Breast epithelium (tissue), 3 donors: ENCODE results near the gene OAS2.
"Not testable (repeated sequence)": the region's sequence is repeated elsewhere in the genome, so short reads cannot be mapped to it uniquely, and the experiment has no call there.

Experiments used
- POLR2AphosphoS5 ChIP-seq, 3 donors: sonication (generic); formaldehyde crosslinking; IDR thresholded peaks; one replicate each; pipeline ENCODE4 v1.6.1; 2017; ENCODE audit warnings: antibody characterized with exemption in 3 of 3
- TF ChIP-seq, protein P1 (sequence below), 3 donors: fragments of 450-650 bp; IDR thresholded peaks; one replicate each; pipeline ENCODE4 v1.5.1; 2016 to 2017; ENCODE audit warnings: antibody characterized with exemption in 3 of 3, mild to moderate bottlenecking in 3 of 3, moderate library complexity in 3 of 3

DNA sequence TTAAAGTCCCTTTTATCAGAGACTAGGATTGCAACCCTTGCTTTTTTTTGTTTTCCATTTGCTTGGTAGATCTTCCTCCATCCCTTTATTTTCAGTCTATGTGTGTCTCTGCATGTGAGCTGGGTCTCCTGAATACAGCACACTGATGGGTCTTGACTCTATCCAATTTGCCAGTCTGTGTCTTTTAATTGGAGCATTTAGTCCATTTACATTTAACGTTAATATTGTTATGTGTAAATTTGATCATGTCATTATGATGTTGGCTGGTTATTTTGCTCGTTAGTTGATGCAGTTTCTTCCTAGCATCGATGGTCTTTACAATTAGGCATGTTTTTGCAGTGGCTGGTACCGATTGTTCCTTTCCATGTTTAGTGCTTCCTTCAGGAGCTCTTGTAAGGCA, 21.2 kb upstream of the OAS2 start:
- TF ChIP-seq, protein P1, sequence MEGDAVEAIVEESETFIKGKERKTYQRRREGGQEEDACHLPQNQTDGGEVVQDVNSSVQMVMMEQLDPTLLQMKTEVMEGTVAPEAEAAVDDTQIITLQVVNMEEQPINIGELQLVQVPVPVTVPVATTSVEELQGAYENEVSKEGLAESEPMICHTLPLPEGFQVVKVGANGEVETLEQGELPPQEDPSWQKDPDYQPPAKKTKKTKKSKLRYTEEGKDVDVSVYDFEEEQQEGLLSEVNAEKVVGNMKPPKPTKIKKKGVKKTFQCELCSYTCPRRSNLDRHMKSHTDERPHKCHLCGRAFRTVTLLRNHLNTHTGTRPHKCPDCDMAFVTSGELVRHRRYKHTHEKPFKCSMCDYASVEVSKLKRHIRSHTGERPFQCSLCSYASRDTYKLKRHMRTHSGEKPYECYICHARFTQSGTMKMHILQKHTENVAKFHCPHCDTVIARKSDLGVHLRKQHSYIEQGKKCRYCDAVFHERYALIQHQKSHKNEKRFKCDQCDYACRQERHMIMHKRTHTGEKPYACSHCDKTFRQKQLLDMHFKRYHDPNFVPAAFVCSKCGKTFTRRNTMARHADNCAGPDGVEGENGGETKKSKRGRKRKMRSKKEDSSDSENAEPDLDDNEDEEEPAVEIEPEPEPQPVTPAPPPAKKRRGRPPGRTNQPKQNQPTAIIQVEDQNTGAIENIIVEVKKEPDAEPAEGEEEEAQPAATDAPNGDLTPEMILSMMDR (IDR thresholded peaks at IDR 0.05), result not testable (repeated sequence)
- not testable (repeated sequence) for TF ChIP-seq POLR2AphosphoS5 (IDR thresholded peaks at IDR 0.05)
